ENCODE data around the gene IRX2.
A peak's percentile ranks its signal among the peaks of the same experiment; 100 is the strongest.

The IRX2 gene

DNA sequence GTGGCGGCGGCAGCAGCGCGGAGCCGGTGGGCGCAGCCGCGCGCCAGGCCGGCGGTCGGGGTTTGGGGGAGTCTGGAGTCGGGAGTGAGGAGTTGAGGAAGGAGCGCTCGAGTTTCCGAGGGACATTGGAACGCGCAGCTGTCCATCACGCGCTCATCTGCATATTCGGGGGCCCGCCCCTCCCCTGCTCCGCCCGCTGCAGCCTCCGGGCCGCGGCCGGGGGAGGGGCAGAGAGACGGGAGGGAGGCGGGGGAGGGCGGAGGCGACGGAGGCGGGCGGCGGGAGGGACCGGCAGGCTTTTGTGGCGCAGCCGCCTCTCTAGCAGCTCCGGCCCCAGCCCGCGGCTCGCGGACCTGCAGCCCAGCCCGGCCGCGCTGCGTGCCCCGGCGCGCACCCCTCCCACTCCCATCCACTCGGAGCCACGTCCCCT is at the start of gene IRX2:
Gene IRX2, minus strand, starts transcription at position 86 of the 430 bp plus-strand sequence. CDS start 264 bp downstream, outside the sequence.
- POLR2A ChIA-PET = interaction anchor here (3.0 to 6.0 kb wide), 3 partner anchors 11 to 852 kb away, joined by 13 to 40 read pairs (median 18); no protein-coding TSS in a partner anchor
- TF ChIP-seq, protein P1, sequence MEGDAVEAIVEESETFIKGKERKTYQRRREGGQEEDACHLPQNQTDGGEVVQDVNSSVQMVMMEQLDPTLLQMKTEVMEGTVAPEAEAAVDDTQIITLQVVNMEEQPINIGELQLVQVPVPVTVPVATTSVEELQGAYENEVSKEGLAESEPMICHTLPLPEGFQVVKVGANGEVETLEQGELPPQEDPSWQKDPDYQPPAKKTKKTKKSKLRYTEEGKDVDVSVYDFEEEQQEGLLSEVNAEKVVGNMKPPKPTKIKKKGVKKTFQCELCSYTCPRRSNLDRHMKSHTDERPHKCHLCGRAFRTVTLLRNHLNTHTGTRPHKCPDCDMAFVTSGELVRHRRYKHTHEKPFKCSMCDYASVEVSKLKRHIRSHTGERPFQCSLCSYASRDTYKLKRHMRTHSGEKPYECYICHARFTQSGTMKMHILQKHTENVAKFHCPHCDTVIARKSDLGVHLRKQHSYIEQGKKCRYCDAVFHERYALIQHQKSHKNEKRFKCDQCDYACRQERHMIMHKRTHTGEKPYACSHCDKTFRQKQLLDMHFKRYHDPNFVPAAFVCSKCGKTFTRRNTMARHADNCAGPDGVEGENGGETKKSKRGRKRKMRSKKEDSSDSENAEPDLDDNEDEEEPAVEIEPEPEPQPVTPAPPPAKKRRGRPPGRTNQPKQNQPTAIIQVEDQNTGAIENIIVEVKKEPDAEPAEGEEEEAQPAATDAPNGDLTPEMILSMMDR (IDR thresholded peaks at IDR 0.05; ENCODE audit: insufficient read depth, low read length, missing control alignments) = no peak
- CTCF ChIA-PET = no interaction called here
- peak within 1 kb of the TSS; percentile 77 for H3K4me3 ChIP-seq (ENCODE audit: low read depth, low read length)
- peak; percentile 90 for DNase-seq (ENCODE audit: low read depth, low spot score)

DNA sequence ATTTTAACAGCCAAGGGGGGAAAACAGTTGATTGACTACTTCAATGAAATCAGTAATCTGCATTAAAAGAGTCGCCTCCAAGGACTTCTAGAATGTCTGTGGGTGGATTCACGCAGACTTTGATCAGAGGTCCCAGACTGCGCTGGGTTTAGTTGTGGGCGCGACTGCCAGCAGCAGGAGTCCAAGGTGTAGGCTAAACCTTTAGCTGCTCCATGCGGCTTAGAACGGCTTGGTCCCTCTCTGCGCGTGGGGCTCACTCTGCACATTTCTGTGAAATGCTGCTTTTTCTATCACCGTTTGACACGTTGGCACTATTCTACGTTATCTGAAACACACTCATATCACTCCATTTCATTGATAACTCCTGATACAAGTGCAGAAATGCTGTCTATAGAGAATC is 48.6 kb upstream of the IRX2 start:
- DNase-seq (ENCODE audit: low read depth, low spot score) = no peak
- ChIA-PET POLR2A (no interaction called here), CTCF (no interaction called here)
- TF ChIP-seq, protein P1 (IDR thresholded peaks at IDR 0.05; ENCODE audit: insufficient read depth, low read length, missing control alignments) = no peak
- no peak overlapping the region for H3K4me3 ChIP-seq (ENCODE audit: low read depth, low read length)

DNA sequence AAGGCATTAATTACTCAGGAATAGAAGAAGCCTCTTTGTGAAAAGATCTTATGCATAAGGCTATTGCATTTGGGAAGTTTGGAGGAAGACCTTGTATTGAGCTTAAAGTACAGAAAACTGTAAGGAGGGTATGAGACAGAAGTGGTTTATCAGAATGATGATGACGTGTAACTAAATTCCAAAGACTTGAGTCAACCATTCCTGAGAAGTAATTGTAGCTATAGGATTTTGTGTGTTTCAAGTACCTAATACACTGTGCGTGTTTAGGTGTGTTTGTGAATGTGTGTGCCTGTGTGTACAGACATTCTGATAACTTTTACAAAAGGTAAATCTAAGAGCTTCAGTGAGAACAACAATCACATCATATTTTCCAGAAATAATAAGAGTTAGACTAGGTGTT is 46.5 kb upstream of the IRX2 start:
- TF ChIP-seq, protein P1 (IDR thresholded peaks at IDR 0.05; ENCODE audit: insufficient read depth, low read length, missing control alignments) = no peak
- ChIA-PET CTCF (no interaction called here), POLR2A (no interaction called here)
- H3K4me3 ChIP-seq (ENCODE audit: low read depth, low read length) = no peak overlapping the region
- no peak for DNase-seq (ENCODE audit: low read depth, low spot score)

DNA sequence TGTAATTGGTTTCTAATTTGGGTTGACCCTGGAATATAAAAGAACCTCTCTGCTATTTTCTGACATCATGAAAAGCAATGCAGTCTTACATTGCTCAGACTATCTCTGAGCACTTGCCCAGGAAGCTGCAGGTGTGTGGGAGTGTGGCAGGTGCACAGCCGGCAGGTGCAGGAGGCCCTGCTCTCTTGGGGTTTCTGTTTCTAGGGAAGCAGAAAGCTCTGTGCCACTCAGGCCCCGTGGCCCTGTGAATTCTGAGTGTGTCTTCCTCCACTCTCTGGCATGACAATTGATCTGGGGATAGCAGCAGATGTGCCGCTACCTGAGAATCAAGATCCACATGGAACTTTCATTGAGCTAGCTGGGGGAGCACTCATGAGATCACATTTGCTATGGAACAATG is 45.7 kb upstream of the IRX2 start:
- ChIA-PET CTCF (no interaction called here), POLR2A (no interaction called here)
- no peak for DNase-seq (ENCODE audit: low read depth, low spot score)
- TF ChIP-seq, protein P1 (IDR thresholded peaks at IDR 0.05; ENCODE audit: insufficient read depth, low read length, missing control alignments) = no peak
- H3K4me3 ChIP-seq (ENCODE audit: low read depth, low read length) = no peak overlapping the region

DNA sequence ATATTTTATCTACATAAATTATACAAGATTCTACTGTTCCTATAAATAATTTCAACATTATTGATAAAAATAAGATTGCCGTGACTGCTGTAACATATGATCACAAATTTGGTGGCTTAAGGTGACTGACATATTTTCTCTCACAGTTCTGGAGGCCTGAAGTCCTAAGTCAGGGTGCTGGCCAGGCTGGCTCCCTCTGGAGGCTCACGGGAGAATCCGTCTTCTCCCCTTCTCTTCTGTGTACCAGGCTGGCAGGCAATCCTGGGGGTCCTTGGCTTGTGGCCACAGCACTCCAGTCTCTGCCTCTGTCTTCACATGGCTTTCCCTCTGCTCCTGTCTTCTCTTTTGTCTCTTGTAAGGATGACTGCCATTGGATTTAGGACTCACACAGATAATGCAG is 31.7 kb upstream of the IRX2 start:
- no peak for DNase-seq (ENCODE audit: low read depth, low spot score)
- TF ChIP-seq, protein P1 (IDR thresholded peaks at IDR 0.05; ENCODE audit: insufficient read depth, low read length, missing control alignments) = no peak
- ChIA-PET CTCF (no interaction called here), POLR2A (no interaction called here)
- H3K4me3 ChIP-seq (ENCODE audit: low read depth, low read length) = no peak overlapping the region

DNA sequence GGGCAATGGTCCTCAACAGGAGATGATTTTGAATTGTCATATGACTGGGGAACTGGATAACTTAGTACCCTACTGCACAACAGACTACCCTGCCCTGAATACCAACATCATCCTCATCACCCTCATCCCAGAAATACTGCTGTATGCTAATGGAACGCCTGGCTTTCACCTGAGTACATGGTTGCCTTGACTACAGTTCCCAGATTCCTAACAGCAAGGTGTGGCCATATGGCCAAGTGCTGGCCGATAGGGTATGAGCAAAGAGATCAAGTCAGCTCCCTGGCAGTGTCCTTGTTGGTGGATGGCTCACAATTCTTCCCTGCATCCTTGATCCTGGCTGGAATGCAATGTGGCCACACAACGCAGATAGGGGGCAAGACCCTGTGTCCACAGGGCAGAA is 31.2 kb upstream of the IRX2 start:
- H3K4me3 ChIP-seq (ENCODE audit: low read depth, low read length) = no peak overlapping the region
- DNase-seq (ENCODE audit: low read depth, low spot score) = no peak
- ChIA-PET POLR2A (no interaction called here), CTCF (no interaction called here)
- TF ChIP-seq, protein P1 (IDR thresholded peaks at IDR 0.05; ENCODE audit: insufficient read depth, low read length, missing control alignments) = no peak

Measured in AG04449 (cell line).